Measurements from ENCODE around the gene ZPLD1.

The ZPLD1 gene

DNA sequence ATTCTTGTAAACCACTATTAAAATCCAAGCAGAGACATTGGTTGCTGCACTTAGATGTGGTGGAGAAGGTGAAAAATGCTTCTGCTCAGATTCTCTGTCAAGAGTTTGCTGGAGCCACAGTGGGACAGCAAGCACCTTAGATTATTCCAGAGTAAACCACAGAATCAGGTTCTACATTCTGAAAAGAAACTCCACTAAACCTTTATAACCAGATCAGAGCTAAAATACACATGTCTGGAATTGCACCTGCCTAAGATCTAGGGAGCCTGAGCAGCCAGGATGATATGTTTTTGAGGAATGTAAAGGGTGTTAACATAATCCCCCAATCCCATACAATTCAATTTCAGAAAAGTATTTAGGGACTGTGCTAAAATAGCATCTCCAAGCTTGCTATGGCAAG, at the start of gene ZPLD1:
ZPLD1 (plus strand) TSS at position 301 of the 400 bp plus-strand sequence. CDS start 3,473 bp downstream, outside the sequence.
- DNase-seq = no peak

DNA sequence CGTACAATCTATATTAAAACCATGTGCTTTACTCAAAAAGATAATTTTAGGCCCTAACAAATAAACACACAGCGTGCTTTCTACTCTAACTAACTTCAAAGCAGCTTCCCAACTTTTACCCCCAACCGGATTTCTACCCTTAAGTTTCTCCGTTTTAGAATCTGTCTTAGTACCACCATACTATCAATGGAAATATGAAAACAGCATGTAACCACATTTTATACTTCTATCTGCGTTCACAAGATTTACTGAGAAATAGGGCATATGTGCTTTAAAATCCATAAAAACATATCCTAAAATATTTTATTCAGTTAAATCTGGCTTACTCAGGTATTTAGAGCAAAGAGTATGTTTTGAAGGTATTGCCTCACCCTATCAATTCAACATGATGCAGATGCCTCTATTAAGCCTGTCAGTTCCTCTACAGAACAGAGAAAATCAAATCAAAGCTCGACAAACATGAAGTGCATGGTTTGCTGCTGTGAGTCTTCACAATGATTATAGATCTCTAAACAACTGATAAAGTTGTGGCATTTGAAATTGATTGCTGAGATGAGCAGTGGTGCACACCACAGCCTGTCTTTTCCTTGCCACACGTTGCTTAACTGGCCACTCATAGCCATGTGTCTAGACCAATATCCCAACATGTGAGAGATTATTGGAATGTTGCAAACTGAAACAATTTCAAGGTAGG, 44.5 kb upstream of the ZPLD1 start:
- DNase-seq = no peak

DNA sequence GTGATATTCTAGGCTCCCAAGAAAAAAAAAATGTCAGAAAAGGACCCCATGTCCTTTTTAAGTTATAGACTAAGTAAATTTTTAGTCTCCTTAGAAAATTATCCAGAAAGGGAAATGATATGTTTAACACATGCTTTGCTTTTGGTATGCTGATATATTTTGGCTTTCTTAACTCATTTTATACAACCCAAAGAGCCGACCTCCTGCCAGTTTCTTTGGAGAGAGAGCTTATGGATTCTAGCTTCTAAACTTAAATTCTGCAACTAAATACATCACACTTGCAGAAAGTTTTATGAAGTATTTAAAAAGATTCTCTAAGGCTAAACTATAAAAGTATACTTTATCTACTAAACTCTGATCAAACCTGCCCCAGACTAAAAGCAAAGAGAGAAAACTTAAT, 43.9 kb upstream of the ZPLD1 start:
- DNase-seq = no peak

DNA sequence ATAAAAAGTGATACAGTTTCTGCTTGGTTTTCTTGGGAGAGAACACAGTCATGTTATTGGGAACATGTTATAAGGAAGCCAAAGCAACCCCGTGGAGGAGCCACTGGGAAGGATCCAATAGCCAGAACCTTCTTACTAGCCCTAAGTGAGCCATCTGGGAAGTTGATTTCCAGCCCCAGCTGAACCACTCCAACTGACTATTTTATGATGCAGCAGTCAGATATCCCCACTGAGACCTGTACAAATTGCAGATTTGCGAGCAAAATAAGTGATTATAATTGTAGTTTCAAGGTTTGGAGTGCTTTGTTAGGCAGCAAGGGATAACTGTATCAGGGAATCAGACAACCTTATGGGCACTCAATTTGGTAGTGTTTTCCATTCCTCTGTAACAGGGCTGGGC, 43.3 kb upstream of the ZPLD1 start:
- no peak for DNase-seq

DNA sequence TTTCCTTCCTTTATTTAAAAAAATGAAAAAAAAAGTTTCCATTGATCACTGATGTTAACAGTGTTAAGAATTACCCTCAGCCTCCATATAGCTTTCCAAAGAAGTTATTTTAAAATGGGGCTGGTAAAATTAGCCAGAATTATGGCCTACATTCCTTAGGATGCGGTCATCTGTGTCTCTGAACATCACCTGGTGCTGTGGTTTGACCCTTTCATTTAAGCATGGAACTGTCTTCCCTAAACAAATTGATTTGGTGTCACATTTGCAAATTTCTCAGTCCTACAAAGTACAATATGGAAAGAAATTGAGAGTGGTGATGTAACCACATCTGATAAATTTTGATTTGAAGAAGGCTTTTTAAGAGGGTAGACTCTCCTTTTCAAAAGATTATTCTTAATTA, 40.3 kb upstream of the ZPLD1 start:
- DNase-seq = no peak

DNA sequence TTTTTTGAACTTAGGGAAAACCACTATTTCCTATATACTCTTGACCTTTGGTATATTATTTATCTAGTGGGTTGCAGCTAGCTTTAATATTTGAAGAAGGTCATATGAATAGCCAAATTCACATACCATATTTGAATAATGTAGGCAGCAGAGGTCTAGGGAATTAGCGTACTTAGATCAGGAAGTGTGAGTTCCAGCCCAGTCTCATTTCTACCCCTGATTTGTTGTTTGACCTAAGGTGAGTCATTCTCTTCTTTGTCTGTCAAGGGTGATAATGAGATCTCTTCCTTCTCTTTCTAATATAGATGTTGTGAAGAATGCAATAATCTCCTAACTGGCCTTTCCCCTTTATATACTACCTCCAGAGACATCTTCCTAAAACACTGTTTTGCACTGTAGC, 36.6 kb upstream of the ZPLD1 start:
- no peak for DNase-seq

DNA sequence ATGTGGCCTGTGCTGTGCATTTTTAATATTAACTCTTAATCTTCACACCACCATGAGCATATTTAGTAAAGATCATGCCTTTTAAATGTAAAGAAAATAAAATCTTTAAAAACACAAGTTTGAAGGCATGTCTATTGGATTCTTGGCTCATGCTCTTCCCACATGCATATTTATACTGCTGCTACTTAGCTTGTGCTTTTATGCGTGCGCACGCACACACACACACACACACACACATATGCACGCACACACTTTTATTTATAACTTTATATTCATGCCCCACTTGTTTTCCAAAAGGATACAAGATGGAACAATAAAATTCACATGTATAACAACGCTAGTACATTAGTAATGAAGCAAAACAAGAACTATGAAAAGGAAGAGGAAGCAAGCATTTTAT, 36.1 kb upstream of the ZPLD1 start:
- no peak for DNase-seq

DNA sequence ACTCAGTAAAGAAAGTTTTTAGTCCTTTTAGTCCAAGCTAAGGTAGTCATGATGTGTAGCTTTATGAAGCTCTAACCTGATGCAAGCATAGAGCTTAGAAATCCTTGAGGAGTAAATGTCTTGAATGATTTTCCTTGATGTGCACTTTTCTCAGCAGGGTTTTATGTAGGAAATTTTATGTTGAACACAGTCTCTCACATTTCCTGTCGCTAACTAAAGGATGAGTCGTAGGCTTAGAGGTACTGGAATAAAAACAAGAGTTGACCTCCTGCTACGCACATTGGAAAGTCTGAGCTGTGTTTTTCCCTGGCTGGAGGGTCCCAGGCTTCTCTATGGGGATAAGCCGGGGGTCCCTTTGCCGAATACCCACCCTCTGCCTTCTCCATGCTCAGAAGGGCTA, 34.7 kb upstream of the ZPLD1 start:
- no peak for DNase-seq

DNA sequence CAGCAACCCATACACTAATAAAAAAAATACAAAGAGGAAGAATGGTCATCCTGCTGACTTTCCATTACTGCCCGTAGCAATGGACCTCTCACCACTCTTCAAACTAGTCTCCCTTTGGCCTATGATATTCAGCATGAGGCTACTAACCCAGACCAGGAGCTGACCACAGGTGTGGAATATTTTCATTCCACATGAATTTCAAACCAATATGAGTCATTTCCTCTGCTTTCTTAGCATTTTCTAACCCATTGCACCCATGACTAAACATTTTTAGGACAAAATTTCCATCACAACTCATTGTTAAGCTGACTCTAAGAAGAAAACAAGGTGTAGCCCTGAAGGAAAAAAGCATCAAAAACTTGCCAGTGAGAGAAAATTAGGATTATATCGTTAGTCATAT, 34.0 kb upstream of the ZPLD1 start:
- DNase-seq = no peak

DNA sequence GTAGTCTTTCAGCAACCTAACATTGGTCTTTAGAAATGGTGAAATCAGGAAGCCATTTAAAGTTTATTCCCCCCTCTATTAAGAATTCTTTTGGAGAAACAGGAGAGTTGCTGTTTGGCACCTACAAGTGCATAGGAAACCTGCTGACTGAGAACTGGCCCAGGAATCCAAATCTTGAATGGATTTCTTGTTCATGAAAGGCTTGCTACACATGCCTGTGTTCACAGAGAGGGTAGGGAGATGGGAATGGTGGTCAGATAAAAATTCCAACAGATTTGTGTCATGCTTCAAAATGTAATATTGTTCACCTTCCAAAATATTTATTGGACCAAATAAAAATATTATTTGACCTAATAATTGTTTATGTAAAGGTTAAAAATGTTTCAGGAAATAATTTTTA, 24.2 kb upstream of the ZPLD1 start:
- no peak for DNase-seq

DNA sequence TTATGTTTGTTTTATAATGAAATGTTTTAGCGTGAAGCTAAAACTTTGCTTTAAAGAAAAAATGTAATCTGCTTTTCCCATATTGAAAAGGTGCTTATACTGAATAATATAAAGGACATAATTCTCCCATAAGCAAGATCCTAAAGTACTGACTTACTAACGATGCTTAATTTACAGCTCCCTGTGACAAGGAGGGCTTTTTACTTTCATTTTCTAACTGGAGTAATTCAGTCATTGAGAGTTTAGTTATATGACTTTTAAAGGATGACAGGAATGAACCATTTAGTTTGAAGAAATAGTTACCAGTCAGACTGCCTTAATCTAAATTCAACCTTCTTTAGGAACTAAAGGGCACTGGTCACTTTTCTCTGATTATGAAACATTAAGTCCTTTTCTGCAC, 19.3 kb upstream of the ZPLD1 start:
- no peak for DNase-seq

DNA sequence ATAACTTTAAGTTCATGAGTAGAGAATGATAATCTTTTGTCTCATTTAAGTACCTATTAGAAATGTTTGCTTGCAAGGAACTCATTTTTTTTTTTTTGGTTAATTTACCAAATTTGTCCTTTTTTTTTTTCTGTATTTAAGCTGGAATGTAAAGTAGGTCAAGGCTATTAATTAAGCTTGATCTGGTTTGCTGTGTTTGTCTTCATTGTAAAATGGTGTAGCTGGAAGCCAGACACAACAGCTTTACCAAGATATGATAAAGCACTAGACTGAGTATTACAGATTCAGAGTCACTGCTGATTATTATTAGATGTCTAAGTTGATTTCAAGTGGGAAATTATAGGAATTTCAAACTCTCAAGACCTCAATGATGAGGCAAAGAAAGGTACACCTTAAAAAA, 15.0 kb upstream of the ZPLD1 start:
- no peak for DNase-seq

DNA sequence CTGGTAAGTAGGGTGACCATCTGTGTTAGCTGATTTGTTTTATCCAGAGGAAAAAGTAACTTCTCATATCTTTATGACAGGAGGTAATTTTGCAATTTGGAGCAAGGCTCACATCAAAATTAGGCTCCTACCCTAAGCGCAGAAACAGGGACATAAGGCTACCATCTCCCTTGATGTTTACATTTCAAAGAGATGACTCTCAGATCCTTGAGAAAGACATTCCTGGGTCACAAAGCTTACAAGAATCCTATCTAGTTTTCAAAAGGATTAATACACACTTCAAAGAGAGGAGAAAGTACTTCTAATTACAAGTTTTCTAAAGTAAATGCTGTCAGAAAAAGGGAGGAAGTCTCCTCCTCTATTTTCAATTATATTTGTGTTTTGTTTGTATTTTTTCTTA, 7.0 kb downstream of the ZPLD1 start:
- no peak for DNase-seq

DNA sequence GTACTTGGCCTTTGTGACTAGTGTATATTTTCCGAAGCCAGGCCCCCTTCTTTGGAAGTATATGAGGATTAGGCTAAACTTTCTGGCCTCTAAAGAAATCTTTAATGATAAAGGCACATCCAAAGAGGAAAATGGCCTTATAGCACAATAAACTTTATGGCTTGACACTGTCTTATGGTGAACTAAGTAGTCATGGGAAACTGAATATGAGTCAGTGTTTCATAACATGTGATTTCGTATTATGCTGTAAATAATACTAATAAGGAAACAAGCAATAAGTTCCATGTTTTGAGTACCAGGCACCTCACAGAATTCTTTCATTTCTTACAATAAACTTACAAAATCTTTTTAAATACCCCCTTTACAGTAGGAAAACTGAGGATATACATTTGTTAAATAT, 8.2 kb downstream of the ZPLD1 start:
- DNase-seq = no peak

DNA sequence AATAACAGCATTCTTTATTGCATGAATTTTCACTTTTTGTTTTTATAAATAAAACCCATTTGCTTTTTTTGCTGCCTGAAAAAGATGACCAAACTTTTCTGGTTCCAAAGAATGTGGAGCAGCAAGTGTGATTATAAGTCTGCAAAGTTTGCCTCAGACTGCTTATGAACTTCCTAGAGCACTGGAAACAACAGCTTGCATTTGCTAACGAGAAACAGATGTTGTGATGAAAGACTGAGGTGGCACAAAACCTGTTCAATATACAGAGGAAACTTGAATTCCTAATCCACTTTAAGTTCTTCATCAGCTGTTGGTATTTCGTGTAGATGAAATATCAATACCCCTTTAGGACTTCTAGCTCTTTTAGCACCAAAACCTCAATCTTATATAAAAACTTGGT, 9.3 kb downstream of the ZPLD1 start:
- no peak for DNase-seq

DNA sequence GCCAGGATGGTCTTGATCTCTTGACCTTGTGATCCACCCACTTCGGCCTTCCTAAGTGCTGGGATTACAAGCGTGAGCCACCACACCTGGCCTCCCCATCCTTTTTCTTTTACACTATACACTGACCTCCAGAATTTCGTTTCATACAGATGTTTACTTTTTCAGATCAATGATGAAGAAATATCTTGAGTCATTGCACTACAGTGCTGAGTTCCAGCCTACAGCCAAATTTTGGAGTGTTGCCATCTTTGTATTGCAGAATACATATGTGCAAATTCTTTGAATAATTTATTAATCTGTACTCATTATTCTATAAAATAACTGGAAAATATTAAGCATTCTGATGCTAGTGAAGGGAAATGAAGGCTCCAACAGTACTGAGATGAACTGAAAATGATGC, 12.5 kb downstream of the ZPLD1 start:
- DNase-seq = no peak

DNA sequence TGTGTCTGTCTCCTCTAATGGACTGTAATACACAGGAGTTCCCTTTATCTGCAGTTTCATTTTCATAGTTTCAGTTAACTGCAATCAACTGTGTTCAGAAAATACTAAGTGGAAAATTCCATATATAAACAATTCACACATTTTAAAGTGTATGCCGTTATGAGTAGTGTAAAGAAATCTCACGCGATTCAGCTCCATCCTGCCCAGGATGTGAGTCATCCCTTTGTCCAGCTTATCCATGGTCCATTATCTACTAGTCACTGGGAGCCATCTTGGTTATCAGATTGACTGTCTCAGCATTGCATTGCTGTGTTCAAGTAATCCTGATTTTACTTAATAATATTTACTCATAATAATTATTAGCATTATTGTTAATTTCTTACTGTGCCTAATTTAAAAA, 14.5 kb downstream of the ZPLD1 start:
- DNase-seq = no peak

DNA sequence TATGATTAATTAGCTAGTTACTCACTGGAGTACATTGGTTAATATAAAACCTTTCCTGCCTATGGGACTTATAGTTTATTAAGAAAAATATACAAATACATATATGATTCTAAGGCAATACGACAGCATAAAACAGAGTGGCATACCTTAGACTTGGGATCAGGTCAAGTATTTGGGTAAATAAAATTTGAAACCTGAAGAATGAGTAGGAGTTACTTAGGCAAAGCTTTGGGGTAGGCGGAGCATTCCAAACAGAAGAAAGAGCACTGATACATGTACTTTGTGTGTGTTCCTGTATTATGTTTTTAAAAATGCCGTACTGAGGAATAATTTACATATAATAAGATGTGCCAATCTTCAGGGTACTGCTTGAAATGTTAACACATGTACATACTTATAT, 15.1 kb downstream of the ZPLD1 start:
- DNase-seq = no peak

DNA sequence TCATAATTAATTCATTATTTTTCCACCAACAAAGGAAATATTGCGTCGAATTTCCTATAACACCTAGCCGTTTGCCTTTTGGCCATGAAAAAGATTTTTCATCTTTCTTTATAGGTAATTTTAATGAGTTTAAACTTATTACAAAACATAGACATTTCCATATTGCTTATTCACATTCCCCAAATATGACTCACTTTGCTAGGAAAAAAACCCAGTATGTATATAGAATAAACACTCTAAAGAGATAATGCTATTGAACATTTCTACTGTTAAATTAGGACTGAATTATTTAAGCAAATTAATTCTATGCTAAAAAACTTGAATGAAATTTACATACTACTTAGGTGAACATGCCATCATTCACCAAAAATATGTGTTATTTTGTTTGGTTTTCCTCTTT, 16.2 kb downstream of the ZPLD1 start:
- no peak for DNase-seq

DNA sequence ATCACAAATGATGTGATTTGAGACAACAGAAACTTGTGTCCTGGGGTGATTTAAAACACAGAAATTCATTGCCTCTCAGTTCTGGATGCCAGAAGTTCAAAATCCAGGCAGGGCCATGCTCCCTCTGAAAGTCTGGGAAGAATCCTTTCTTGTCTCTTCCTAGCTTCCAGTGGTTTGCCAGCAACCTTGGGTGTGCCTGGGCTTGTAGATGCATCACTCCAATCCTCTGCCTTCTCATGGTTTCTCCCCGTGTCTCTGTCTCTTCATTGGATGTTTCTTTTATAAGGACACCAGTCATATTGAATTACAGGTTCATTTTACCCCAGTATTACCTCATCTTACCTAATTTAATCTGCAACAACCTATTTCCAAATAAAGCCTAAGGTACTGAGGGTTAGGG, 16.7 kb downstream of the ZPLD1 start:
- DNase-seq = no peak

DNA sequence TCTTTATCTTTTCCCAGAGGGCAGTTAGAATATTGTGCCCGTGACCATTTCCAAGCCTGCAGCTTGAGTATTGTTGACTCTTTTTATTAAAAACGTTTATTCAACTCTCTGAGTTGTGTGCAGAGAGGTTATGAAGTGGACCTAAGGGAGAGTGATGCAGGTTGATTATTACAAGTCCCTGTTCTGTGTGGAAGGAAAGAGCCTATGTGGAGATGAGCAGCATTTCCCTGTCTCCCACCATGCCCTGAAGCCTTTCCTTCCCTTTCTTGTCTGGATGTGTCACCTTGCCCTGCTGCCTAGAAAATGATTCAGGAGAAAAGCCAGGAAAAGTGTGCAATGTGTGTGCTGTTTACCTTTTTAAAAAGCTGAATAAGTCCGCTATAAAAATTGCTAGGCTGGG, 19.4 kb downstream of the ZPLD1 start:
- DNase-seq = no peak

DNA sequence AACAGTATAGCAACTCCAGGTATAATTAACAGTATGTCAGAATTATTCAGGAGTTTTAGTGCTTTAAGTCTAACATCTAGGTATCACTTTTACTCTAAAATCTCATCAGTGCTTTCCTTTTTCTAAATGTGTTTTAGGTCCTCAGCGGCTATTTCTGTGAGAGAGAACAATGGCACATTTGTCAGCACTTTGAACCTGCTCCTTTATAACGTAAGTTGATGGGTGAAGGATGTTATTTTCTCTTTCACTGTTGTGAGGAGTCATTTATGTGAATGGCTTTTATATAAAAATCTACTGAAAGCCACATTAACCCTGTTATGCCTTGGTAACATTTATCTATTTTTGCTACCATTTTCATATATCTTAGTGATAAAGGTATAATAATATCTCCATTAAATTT, 22.8 kb downstream of the ZPLD1 start:
- DNase-seq = no peak

DNA sequence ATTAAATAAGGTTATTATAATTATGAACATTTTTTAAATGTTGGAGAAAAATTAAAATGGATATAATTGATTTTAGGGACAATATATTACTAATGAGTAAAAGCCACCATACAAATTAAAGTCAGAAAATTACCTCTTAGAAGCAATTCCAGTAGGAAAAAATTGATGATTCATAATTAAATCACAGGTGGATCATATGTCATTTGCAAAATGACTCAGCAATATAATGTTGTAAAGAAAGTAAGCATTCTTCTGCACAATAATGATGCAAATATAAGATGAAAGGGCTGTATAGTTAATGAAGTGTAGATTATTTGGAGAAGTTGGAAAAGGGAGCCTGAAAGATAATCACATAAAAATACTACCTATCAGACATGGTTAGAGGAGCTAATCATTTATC, 25.8 kb downstream of the ZPLD1 start:
- no peak for DNase-seq

DNA sequence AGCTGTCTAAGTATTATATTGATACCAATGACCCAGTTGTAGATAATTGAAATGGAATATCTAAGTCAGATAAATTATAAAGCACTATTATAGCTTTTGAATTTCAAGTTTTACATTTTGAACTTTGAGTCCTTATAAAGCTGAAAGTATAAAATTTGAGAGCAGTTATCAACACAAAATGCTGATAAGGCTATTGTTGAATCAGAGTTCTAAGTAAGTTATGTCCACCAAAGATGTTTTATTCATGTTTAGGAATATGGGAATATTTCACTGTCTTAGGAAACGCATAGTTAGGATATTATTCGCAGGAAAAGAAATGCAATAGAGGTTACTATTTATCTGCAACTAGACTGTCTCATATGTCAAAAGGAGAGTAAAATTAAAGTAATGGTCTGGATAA, 29.4 kb downstream of the ZPLD1 start:
- no peak for DNase-seq

DNA sequence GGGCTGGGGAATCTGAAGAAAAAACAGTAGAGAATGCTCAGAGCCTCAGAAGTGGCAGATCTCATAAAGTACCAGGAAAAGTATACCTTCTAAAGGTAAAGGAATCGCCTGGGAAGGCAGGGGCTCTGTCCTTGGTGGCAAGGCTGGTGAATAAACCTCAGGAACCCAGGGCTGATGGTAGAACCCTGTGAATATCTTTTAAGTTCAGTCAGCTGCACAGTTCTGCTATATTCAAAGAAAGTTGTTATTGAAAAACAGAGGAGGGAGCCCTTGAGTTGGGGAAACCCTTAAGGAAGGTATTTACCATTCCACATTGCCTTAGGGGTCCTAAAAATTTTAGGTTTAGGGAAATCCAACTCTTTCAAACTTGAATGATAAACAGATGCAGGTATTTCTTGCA, 31.2 kb downstream of the ZPLD1 start:
- no peak for DNase-seq

DNA sequence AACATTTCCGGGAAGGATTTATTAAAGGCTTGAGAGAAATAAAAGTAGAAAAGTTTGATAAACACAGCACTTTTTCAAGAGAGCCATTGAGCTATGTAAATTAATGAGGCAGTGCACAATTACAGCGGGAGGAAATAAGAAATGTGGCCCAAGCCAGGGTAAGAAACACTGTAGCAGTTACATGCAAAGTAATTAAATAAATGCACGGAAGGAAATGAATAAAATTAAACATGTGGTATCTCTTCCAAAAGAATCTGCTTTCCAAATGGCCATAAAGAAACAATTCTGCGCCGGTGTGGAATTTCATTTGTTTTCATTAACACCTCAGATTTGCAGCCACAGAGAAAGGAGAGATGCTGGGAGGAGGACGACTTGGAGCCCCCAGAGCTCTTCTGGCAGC, 35.3 kb downstream of the ZPLD1 start:
- DNase-seq = no peak
